Astrocyte of the spinal cord (primary cell): ENCODE measurements around the gene TRIP10.
A peak's percentile ranks its signal among the peaks of the same experiment; 100 is the strongest.

Experiments used
- DNase-seq: peaks from one replicate; pipeline ENCODE4 v3.0.0; 2011; ENCODE audit warnings: low read depth, low spot score
- H3K4me3 ChIP-seq: 2 replicates; pipeline ENCODE4 v1.5.1; 2011; ENCODE audit warnings: low read depth, mild to moderate bottlenecking, low read length, moderate library complexity
- in situ Hi-C: cut with HindIII; loops from 2 replicates; pipeline ENCODE4 v1.10.0; 2017; ENCODE audit warnings: low sequenced_read_pairs
- TF ChIP-seq, protein P1 (sequence below): IDR thresholded peaks from 2 replicates; pipeline ENCODE4 v1.5.1; 2012; ENCODE audit warnings: low read depth, mild to moderate bottlenecking, low read length, inconsistent platforms

The TRIP10 gene

DNA sequence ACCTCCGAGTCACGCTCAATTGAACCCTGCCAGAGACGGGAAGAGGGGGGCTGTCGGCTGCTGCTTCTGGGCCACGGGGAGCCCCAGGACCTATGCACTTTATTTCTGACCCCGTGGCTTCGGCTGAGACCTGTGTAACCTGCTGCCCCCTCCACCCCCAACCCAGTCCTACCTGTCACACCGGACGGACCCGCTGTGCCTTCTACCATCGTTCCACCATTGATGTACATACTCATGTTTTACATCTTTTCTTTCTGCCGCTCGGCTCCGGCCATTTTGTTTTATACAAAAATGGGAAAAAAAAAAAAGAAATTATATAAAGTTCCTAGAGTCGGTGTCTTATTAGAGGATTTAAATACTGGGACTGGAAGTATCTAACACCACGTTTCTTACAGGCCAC, 11.7 kb downstream of the TRIP10 start:
- TF ChIP-seq, protein P1, sequence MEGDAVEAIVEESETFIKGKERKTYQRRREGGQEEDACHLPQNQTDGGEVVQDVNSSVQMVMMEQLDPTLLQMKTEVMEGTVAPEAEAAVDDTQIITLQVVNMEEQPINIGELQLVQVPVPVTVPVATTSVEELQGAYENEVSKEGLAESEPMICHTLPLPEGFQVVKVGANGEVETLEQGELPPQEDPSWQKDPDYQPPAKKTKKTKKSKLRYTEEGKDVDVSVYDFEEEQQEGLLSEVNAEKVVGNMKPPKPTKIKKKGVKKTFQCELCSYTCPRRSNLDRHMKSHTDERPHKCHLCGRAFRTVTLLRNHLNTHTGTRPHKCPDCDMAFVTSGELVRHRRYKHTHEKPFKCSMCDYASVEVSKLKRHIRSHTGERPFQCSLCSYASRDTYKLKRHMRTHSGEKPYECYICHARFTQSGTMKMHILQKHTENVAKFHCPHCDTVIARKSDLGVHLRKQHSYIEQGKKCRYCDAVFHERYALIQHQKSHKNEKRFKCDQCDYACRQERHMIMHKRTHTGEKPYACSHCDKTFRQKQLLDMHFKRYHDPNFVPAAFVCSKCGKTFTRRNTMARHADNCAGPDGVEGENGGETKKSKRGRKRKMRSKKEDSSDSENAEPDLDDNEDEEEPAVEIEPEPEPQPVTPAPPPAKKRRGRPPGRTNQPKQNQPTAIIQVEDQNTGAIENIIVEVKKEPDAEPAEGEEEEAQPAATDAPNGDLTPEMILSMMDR: no peak
- no peak for DNase-seq
- H3K4me3 ChIP-seq: no peak overlapping the region
- in situ Hi-C loops: no loop called here

DNA sequence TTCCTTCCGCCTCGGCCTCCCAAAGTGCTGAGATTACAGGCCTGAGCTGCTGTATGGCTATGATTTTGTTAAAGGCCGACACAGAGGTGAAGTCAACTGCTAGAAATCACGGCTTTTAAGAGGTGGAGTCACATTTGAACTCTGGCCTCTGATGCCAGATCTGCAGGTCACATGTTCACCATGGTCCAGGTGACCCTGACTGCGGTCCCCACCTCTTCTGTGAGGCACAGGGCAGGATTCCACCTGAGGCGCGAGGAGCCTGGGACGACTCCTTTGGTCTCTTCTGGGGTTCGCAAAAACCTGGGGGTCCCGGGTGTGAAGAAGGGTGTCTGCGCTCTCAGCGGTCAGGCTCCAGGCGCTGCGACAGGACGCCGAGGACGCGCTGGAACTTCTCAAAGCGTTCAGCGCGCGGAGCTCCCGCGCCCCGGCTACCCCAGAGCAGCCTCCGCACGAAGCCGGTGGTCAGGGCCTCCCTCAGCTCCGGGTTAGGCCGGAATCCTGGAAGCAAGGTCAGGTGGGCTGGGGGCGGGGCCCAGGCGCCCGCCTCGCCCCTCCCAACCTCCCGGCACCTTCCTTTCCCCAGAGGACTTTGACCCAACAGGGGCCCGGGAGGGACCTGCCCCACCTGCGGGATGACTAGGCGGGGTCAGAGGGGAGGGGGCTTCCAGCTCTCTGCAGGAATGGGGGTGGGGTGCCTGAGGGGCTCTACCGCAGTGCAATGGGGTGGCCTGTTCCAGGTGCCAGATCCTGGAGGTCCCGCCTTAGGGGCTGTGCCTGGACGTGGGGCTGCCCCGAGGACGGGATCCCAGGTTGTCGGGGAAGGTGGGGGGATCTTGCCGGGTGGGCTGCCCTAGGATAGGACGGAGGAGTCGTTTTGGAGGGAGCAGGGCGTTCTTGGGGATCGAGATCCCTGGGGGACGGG, 13.0 kb downstream of the TRIP10 start:
- no peak for DNase-seq
- in situ Hi-C loops: no loop called here
- peak overlapping the region; percentile 28 for H3K4me3 ChIP-seq
- TF ChIP-seq, protein P1: no peak

DNA sequence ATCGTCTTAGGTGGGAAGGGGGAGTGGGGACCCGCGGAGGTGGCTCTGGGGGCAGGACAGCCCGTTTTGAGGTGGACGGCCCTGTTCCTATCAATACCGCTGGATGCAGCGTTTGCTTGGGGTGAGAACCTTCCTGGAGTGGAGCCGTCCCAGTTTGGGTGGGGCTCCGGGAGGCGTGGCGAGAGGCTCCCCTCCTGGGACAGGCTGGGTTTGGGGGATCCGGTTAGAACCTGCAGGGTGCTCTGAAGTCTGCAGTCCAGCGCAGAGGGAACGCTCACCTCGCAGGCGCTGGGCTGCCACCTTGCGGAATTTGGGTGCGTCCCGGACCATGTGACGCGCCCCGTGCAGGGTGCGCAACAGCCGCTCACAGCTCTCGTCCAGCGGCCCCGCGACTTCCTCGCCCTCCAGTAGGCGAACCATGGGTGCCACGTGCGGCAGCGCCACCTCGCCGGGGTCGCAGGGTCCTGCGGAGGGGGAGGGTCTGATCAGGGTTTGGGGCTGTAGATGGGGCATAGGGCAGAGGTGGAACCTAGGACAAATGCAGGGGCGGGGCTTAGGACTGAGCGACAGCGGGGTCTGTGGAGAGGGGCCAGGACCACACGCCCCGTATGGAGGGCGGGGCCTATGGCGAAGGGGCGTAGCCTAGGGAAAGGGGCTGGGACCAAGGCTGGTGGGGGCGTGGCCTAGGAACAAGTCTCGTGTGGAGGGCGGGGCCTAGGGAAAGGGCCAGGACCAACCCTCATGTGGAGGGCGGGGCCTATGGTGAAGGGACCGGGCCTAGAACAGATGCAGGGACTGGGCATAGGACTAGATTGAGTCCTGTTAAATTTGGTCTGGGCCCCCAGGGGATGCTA, 13.9 kb downstream of the TRIP10 start:
- peak overlapping the region; percentile 28 for H3K4me3 ChIP-seq
- in situ Hi-C loops: no loop called here
- peak; percentile 46 for DNase-seq
- TF ChIP-seq, protein P1: peak; percentile 38

DNA sequence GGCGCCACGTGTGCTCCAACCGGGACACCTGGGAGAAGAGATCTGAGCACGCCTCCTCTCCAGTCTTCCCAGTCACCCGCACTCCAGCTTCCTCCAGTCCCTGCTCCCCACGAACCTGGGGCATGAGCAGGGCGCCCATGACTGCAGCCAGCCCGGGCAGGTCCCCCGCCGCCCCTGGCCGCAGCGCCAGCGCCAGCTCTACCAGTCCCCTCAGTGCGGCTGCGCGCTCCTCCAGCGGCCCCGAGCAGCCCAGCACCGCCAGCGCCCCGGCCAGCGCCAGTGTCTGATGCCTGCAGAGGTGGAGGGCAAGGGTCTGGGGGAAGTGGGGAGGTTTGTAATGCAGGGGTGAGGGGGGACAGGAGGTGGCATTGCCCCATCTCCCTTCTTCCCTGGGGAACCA, 14.7 kb downstream of the TRIP10 start:
- in situ Hi-C loops: no loop called here
- DNase-seq: no peak
- no peak overlapping the region for H3K4me3 ChIP-seq
- TF ChIP-seq, protein P1: no peak

DNA sequence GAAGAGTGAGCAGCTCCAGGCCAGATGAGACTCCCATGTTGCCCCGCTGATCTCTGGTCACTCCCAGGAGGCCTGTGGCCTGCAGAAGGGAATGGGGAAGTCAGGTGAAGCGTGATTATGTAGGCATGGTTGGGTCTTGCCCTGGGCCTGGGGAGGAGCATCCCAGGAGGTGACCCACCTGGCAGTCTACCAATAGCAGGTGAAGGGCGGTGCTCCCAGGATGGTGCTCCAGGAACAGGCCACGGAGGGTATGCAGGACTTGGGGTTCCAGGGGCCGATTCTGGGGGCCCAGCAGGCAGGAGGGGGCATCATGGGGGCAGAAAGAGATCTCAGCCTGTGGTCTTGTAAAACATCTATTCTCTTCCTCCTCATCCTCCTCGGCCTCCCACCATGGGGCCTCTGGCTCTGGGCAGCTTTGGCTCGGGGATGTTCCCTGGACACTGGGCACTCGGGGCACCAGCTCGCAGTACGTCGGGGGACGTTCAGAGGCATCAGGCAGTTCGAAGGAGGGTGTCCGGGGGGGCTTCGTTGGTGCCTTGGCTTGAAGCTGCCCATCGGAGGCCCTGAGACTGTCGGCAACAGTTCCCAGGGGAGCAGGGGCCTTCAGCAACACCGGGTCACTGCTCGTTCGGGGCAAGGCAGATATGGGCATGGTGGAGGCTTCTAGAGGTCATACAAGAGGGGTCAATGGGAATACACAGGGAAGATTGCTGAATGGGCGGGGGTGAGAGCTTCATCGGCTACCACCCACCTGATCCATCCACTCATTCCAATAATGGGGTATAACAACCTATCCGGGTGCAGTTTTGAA, 15.4 kb downstream of the TRIP10 start:
- TF ChIP-seq, protein P1: no peak
- in situ Hi-C loops: no loop called here
- H3K4me3 ChIP-seq: no peak overlapping the region
- DNase-seq: no peak

DNA sequence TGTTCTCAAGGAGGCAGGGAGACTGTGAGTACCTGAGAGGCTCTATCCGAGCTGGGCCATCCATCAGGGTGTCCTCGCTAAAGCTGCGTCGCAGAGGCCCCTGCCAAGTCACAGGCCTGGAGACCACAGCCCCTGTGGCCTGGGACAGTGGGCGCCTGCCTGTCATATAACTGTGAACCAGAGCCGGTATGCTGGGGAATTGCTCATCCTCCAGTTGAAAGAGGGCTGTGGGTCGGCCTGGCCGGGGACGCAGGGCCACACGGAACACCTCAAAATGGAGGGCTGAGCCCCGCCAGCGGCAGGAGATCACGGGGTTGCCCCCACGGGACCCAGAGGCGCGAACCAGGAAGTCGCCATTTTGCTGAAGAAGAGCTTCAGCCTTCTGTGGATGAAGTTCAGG, 21.1 kb downstream of the TRIP10 start:
- TF ChIP-seq, protein P1: no peak
- no peak for DNase-seq
- in situ Hi-C loops: no loop called here
- H3K4me3 ChIP-seq: no peak overlapping the region
